Measurements from ENCODE around the gene OR10V1.

Gene OR10V1

DNA sequence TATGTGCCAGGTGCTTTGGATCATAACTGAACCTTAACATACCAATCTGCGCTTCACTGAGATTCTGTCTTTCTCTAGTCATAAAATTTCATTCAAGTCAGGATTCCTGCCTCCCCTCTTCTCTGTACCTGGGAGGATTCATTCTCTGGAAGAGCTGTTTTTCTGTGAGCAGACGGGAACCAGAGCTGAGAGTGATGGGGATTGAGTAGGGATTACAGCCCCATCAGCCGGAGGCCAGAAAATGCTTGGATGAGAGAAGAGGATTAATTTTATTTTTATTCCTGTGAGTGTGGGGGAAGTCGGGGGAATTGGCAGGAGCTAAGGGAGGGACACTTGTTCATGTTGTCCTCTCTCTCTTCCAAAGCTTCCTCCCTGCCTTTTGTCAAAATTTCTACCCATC is 46.3 kb upstream of the OR10V1 start:
- ChIA-PET CTCF (interaction anchor here (1.3 kb wide), 1 partner anchor 45 kb away, joined by 4 read pairs; no protein-coding TSS in a partner anchor), POLR2A (no interaction called here)
- peaks cover 0 to 23% of the 10 kb centered on the region in 2 experiments; a peak in 1 of 3 replicates for H3K36me3 ChIP-seq (ENCODE audit: control insufficient read depth in 2 of 2, insufficient read depth in 1 of 2, low read length in 2 of 2)

DNA sequence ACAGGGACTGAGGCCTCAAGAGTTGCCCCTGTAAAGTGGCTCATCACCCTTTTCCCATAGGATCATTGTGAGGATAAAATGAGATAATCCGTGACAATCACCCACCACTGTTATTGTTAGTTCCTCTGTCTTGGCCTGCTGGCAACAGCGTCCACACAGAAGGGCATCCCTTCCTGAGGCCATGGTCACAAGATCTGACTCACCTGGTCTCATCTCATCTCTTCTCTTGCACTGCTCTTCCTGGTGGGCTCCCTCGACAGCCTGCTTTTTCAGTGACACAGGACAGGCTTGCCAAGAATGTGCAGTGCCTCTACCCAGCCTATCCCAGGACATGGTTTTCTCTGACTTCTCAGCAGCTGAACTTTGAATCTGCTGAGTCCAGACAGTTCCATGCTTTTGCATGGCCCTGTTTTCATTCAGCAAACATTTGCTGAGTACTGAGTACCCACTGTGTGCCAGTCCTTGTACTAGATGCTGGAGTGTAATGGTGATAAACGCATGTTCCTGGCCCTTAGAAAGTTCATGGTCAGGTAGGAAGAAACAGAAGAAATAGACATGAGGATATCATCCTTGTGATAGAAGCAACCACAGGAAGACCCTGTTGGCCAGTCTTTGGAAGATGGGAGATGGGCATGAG is 44.9 kb upstream of the OR10V1 start:
- H3K9me3 ChIP-seq (ENCODE audit: control insufficient read depth, insufficient read depth, low read depth, low read length), result no peaks in the 10 kb centered on the region
- ChIA-PET CTCF (no interaction called here), POLR2A (no interaction called here)
- no peak overlapping the region for H3K27ac ChIP-seq (ENCODE audit: extremely low read depth, low read depth, low read length)
- H3K36me3 ChIP-seq (ENCODE audit: control insufficient read depth in 2 of 2, insufficient read depth in 1 of 2, low read length in 2 of 2), result peaks cover 0 to 23% of the 10 kb centered on the region in 2 experiments; a peak in 1 of 3 replicates
- no peak for TF ChIP-seq ZNF354C (tag by site-specific recombination; IDR thresholded peaks at IDR 0.05; ENCODE audit: borderline replicate concordance, low read depth)
- no peak for TF ChIP-seq ZNF221 (tag by site-specific recombination; IDR thresholded peaks at IDR 0.05; ENCODE audit: borderline replicate concordance)
- no peak for TF ChIP-seq ZNF473 (tag by site-specific recombination; IDR thresholded peaks at IDR 0.05)
- TF ChIP-seq ZNF791 (tag by site-specific recombination; IDR thresholded peaks at IDR 0.05), result no peak
- no peak for TF ChIP-seq ZBTB7A (tag by site-specific recombination; IDR thresholded peaks at IDR 0.05; ENCODE audit: low read depth)
- no peak for TF ChIP-seq ZNF223 (tag by site-specific recombination; IDR thresholded peaks at IDR 0.05)
- no peak for TF ChIP-seq ZNF324 (tag by site-specific recombination; IDR thresholded peaks at IDR 0.05)
- TF ChIP-seq, protein P1, sequence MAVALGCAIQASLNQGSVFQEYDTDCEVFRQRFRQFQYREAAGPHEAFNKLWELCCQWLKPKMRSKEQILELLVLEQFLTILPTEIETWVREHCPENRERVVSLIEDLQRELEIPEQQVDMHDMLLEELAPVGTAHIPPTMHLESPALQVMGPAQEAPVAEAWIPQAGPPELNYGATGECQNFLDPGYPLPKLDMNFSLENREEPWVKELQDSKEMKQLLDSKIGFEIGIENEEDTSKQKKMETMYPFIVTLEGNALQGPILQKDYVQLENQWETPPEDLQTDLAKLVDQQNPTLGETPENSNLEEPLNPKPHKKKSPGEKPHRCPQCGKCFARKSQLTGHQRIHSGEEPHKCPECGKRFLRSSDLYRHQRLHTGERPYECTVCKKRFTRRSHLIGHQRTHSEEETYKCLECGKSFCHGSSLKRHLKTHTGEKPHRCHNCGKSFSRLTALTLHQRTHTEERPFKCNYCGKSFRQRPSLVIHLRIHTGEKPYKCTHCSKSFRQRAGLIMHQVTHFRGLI (tag by site-specific recombination; IDR thresholded peaks at IDR 0.05), result no peak
- no peak for TF ChIP-seq REPIN1 (tag by site-specific recombination; IDR thresholded peaks at IDR 0.05; ENCODE audit: low read depth)
- TF ChIP-seq ZNF416 (tag by site-specific recombination; IDR thresholded peaks at IDR 0.05), result no peak
- no peak overlapping the region for H3K4me3 ChIP-seq (ENCODE audit: low read depth, low read length)
- H3K4me1 ChIP-seq (ENCODE audit: control insufficient read depth, insufficient read depth, low read length), result no peaks in the 10 kb centered on the region

More for the DNA sequence above, 46.3 kb upstream of the OR10V1 start:
- H3K4me1 ChIP-seq (ENCODE audit: control insufficient read depth, insufficient read depth, low read length), result no peaks in the 10 kb centered on the region
- TF ChIP-seq ZNF433 (tag by site-specific recombination; IDR thresholded peaks at IDR 0.05; ENCODE audit: low read depth) (no peak), MEIS1 (CRISPR knock-in tag; IDR thresholded peaks at IDR 0.05; ENCODE audit: borderline replicate concordance) (no peak), ZNF76 (tag by site-specific recombination; IDR thresholded peaks at IDR 0.05; ENCODE audit: borderline replicate concordance, low read depth) (no peak), ZNF416 (tag by site-specific recombination; IDR thresholded peaks at IDR 0.05) (no peak), ZNF404 (tag by site-specific recombination; IDR thresholded peaks at IDR 0.05) (no peak), ZNF521 (tag by site-specific recombination; IDR thresholded peaks at IDR 0.05) (no peak)
- H3K27ac ChIP-seq (ENCODE audit: extremely low read depth, low read depth, low read length), result no peak overlapping the region
- H3K9me3 ChIP-seq (ENCODE audit: control insufficient read depth, insufficient read depth, low read depth, low read length), result no peaks in the 10 kb centered on the region
- H3K4me3 ChIP-seq (ENCODE audit: low read depth, low read length), result no peak overlapping the region

DNA sequence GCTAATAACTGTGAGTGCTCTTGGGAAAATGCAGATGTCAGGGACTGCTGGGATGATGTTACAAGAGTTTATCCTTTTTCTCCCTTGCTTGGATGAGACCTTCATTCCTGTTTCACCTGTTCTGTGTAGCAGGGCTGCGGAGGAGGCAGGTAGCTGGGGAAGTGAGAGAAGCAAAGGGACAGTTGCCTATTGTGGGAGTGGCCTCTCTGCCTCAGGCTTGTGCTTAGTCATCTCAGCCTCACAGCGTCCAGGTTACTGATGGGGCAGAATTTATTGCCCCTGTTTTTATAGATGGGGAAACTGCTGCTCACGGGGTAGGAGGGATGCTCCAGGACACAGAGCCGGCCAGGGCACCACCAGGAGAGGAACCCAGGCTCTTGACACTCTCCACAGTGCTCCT is 43.2 kb upstream of the OR10V1 start:
- Histone ChIP-seq H3K4me1 (ENCODE audit: control insufficient read depth, insufficient read depth, low read length) (no peaks in the 10 kb centered on the region), H3K4me3 (ENCODE audit: low read depth, low read length) (peak overlapping the region; percentile 9), H3K36me3 (ENCODE audit: control insufficient read depth in 2 of 2, insufficient read depth in 1 of 2, low read length in 2 of 2) (peaks cover 0 to 12% of the 10 kb centered on the region in 2 experiments; a peak in 1 of 3 replicates), H3K9me3 (ENCODE audit: control insufficient read depth, insufficient read depth, low read depth, low read length) (no peaks in the 10 kb centered on the region), H3K27ac (ENCODE audit: extremely low read depth, low read depth, low read length) (no peak overlapping the region)
- TF ChIP-seq ZFP69B (tag by site-specific recombination; IDR thresholded peaks at IDR 0.05) (no peak), ZNF394 (tag by site-specific recombination; IDR thresholded peaks at IDR 0.05; ENCODE audit: borderline replicate concordance) (peak; percentile 34; the same call in 1 of the 2 replicates), ZNF23 (tag by site-specific recombination; IDR thresholded peaks at IDR 0.05; ENCODE audit: borderline replicate concordance) (no peak)
- ChIA-PET CTCF (interaction anchor here (6.9 kb wide), 1 partner anchor 43 kb away, joined by 110 read pairs; no protein-coding TSS in a partner anchor), POLR2A (interaction anchor here (0.5 to 2.7 kb wide), 3 partner anchors 29 to 101 kb away, joined by 5 to 18 read pairs (median 17); partner anchors contain the start of gene PATL1)
